AG10803 (cell line): ENCODE data around the gene FNDC3B.

Experiments used
- DNase-seq: peaks from one replicate; pipeline ENCODE4 v3.0.0; 2010; ENCODE audit warnings: low read depth
- H3K4me3 ChIP-seq: 2 replicates; pipeline ENCODE4 v1.5.1; 2011; ENCODE audit warnings: mild to moderate bottlenecking, low read length, control low read depth
- TF ChIP-seq, protein P1 (sequence below): conservative IDR thresholded peaks from 2 replicates; pipeline ENCODE4 v1.5.1; 2011; ENCODE audit warnings: mild to moderate bottlenecking, low read length, control low read depth, inconsistent platforms

Gene FNDC3B

DNA sequence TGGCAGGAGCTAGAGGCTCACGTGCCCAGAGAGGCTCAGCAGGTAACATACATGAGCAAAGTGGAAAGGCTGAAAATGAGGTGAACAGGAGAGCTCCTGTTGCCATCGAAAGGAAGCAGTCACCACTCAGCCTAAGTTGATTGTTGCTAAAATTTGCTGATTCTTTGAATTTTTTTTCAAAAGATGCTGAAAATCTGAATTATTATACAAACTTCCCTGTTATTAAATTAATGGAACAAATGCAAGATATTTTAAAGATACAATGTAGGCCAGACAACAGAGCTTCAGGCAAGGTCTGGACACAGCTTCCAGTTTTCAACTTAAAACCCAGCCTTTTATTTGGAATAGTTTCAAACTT lies 257.6 kb downstream of the FNDC3B start:
- H3K4me3 ChIP-seq: no peak overlapping the region
- no peak for DNase-seq
- TF ChIP-seq, protein P1, sequence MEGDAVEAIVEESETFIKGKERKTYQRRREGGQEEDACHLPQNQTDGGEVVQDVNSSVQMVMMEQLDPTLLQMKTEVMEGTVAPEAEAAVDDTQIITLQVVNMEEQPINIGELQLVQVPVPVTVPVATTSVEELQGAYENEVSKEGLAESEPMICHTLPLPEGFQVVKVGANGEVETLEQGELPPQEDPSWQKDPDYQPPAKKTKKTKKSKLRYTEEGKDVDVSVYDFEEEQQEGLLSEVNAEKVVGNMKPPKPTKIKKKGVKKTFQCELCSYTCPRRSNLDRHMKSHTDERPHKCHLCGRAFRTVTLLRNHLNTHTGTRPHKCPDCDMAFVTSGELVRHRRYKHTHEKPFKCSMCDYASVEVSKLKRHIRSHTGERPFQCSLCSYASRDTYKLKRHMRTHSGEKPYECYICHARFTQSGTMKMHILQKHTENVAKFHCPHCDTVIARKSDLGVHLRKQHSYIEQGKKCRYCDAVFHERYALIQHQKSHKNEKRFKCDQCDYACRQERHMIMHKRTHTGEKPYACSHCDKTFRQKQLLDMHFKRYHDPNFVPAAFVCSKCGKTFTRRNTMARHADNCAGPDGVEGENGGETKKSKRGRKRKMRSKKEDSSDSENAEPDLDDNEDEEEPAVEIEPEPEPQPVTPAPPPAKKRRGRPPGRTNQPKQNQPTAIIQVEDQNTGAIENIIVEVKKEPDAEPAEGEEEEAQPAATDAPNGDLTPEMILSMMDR: no peak

DNA sequence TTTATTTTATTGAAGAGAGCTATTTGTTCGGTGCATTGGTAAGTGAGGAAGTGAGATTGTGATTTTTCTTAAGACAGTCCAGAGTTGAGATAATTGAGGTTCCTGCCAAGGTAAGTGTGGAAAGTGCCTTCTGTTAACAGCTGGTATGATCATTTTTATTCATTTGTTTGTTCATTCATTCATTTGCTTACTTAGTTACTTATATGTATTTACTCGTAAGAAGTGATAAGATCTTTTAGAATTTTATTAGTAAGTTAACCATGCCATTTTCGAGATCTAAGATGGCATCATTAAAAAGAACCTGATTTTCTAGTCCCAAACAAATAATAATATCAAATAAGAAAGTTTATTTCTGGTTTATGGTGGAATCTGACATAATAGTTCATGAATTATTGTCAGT lies 258.9 kb downstream of the FNDC3B start:
- TF ChIP-seq, protein P1: no peak
- no peak for DNase-seq
- H3K4me3 ChIP-seq: no peak overlapping the region

DNA sequence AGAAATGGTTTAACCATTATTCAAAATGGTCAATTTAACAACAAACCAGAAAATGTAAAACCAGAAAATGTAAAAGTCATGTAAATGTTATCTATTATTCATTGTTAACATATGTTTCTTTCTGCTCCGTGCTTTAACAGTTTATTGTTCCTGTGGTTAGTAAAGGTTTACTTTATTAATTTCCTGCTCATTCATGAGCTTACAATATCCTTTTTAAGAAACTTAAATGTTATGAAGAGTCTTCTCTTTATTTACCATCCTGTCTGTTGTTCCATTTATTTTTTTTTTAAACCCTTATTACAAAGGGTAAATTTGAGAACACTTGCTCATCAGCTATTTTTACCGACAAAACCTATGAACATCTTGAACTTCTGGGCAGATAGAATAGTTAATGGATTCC lies 260.8 kb downstream of the FNDC3B start:
- no peak overlapping the region for H3K4me3 ChIP-seq
- TF ChIP-seq, protein P1: no peak
- DNase-seq: no peak

DNA sequence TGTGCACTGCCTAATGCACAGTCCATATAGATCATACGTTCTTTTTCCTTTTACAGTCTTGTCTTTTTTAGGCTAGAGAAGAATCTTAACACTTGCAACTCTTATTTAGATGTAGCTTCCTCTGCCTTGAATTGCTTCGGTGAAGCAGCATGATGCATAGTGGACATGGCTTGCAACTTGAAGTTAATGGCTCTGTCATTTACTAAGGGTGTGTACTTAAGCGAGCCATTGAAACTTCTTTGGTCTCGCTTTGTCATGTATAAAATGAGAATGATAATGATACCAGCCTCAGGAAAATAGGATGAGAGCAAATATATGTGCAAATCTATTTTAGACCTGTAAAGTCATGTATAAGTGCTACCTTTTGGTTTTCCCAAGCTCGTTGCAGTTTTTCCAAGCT lies 261.5 kb downstream of the FNDC3B start:
- H3K4me3 ChIP-seq: no peak overlapping the region
- TF ChIP-seq, protein P1: no peak
- DNase-seq: no peak

DNA sequence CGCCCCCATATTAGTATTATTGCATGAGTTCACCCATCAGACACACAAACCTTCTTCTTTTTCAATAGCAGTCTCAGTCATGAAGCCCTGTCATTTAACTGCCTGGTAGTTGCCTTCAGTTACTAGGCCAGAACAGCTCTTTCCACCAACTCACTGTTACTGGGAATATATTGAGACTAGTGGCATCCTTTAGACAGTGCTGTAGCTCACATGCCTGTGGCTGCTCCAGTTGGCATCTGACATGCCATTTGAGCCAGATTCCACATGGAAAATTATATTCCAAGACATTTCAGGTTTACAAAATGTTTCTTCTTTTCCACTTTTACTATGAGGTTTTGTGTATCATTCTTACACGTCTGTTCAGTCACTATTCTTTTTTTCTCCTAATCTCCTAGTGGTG lies 262.8 kb downstream of the FNDC3B start:
- H3K4me3 ChIP-seq: no peak overlapping the region
- peak; percentile 28 for DNase-seq
- TF ChIP-seq, protein P1: no peak

DNA sequence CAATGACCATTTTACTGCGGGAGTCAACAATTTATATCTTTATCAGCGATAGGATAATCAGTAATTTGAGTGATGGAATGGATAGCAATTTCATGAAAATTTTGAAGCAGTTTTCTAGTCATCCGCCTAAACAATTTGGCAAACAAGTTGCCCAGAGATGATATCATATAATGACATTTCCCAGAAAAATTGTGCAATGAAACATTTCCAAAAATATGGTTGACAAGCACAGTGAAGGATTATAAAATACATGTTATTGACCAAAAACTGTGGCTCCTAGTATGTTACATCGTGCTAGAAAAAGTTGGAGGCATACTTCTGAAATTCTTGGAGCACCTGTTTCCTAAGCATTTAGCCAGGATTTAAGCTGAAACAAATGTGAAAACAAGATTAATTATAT lies 263.8 kb downstream of the FNDC3B start:
- no peak overlapping the region for H3K4me3 ChIP-seq
- peak; percentile 70 for DNase-seq
- TF ChIP-seq, protein P1: no peak

DNA sequence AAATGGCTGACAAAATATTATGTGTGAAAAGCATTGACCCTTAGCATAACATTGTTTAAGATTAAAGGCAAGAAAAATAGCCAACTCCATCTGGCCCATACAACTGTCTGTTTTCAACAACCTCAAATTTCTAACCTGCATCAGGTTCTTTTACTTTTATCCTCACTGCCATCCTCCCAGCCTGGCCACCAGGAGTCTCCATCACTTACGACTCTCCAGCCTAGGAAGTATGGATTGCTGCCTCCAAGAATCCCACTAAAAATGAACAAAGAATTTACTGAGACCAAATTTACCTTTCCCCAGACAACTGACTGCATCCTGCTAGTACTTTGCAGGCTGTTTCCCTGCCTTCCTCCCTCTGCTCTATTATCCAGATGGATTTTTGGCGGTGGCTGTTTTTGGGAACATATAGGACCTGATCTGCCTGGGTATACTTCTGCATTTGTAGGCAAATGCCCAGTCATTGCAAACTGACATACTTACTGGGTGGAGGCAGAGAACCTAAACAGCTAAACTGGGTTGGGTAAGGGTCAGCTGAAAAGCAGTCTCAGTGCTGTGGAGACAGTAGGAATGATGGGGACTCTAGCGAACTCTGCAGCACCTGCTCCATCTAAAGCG lies 264.7 kb downstream of the FNDC3B start:
- no peak overlapping the region for H3K4me3 ChIP-seq
- TF ChIP-seq, protein P1: peak; percentile 36
- no peak for DNase-seq
